ENCODE data around the gene CAMTA1.

DNA sequence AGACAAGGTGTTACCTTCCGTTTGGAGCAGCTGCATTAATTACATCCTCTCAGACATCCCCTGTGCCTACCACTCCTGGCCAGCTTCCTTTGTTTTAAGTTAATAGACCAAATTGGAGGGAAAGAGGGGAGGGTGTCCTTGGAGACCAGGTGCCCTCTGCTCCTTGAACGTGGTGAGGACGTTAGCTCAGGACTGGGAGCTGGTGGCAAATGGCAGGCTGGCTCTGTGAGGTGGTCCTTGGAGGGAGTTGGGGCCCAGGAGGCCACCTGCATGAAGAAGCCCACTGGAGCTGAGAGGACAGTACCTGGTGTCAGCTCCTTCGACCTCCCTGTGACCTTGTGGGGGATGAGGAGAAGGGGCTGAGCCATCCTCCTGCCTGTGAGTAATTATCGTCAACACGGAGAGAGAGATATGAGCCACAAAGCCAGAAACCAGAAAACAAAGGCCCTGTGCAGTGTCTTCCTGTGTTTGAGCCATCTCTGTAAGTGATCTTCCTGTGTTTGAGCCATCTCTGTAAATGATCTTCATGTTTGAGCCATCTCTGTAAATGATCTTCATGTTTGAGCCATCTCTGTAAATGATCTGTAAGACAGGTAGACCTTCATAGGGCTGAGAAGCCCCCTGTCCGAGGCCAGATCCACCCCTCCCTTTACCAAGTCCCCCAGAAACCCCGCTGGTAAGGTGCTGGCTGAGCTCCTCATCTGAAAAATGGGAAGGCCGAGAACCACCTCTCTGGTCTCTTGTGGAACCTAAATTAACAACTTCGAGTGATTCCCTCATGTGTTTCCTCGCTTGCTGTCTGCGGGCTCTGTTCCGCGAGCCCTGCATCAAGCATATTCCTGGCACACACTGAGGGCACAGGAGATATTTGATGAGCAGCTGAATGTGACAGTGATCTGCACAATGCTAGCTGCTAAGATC is 126.0 kb downstream of the CAMTA1 start:
- TF ChIP-seq, protein P1, sequence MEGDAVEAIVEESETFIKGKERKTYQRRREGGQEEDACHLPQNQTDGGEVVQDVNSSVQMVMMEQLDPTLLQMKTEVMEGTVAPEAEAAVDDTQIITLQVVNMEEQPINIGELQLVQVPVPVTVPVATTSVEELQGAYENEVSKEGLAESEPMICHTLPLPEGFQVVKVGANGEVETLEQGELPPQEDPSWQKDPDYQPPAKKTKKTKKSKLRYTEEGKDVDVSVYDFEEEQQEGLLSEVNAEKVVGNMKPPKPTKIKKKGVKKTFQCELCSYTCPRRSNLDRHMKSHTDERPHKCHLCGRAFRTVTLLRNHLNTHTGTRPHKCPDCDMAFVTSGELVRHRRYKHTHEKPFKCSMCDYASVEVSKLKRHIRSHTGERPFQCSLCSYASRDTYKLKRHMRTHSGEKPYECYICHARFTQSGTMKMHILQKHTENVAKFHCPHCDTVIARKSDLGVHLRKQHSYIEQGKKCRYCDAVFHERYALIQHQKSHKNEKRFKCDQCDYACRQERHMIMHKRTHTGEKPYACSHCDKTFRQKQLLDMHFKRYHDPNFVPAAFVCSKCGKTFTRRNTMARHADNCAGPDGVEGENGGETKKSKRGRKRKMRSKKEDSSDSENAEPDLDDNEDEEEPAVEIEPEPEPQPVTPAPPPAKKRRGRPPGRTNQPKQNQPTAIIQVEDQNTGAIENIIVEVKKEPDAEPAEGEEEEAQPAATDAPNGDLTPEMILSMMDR (IDR thresholded peaks at IDR 0.05; ENCODE audit: poor library complexity) = no peak
- TF ChIP-seq EZH2 (IDR thresholded peaks at IDR 0.05; ENCODE audit: borderline replicate concordance) (no peak), EZH2phosphoT487 (IDR thresholded peaks at IDR 0.05; ENCODE audit: low read depth, severe bottlenecking, unreplicated experiment) (no peak)

All from hepatocyte (in vitro differentiated cells).